GM12873 (cell line): ENCODE measurements around the gene PRPF38A.

ENCODE experiments used
- TF ChIP-seq, protein P1 (sequence below): IDR thresholded peaks from 2 replicates; pipeline ENCODE4 v1.5.1; 2012; ENCODE audit warnings: low read depth, mild to moderate bottlenecking, moderate library complexity, low read length, control low read depth; ENCODE audit not compliant: insufficient read depth; ENCODE audit errors: missing control alignments

Gene PRPF38A

DNA sequence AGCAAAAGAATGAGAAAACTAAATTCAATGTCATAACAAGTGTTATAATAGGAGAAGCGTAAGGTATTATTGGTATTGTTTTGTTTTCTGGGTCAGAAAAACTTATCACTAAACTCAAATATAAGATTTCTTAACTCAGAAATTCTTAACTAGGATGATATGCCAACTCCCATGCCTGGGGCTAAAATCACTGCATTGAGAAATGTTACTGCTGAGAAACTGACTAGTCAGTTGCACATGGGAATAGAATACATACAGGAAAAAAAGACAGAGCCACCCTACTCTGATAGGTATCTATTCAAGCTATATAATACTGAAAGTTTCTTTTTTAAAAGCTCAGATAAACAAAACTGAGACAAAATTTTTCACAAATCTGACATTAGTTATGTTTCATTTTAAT, 56.3 kb downstream of the PRPF38A start:
- TF ChIP-seq, protein P1, sequence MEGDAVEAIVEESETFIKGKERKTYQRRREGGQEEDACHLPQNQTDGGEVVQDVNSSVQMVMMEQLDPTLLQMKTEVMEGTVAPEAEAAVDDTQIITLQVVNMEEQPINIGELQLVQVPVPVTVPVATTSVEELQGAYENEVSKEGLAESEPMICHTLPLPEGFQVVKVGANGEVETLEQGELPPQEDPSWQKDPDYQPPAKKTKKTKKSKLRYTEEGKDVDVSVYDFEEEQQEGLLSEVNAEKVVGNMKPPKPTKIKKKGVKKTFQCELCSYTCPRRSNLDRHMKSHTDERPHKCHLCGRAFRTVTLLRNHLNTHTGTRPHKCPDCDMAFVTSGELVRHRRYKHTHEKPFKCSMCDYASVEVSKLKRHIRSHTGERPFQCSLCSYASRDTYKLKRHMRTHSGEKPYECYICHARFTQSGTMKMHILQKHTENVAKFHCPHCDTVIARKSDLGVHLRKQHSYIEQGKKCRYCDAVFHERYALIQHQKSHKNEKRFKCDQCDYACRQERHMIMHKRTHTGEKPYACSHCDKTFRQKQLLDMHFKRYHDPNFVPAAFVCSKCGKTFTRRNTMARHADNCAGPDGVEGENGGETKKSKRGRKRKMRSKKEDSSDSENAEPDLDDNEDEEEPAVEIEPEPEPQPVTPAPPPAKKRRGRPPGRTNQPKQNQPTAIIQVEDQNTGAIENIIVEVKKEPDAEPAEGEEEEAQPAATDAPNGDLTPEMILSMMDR = no peak

DNA sequence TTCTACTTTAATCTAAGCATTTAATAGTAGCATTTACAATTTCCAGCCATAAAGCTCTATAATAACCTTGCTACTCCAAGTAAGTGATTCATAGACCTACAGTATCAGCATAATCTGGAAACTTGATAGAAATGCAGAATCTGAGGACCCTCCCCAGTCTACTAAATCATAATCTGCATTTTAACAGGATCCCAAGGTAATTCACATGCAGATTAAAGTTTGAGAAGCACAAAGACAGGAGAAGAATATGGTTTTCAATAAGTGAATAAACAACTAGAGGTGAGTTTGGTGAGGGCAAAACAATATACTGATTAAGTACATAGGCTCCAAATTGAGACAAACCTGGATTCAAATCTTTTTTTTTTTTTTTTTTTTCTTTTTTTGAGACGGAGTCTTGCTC, 57.4 kb downstream of the PRPF38A start:
- TF ChIP-seq, protein P1 = no peak

DNA sequence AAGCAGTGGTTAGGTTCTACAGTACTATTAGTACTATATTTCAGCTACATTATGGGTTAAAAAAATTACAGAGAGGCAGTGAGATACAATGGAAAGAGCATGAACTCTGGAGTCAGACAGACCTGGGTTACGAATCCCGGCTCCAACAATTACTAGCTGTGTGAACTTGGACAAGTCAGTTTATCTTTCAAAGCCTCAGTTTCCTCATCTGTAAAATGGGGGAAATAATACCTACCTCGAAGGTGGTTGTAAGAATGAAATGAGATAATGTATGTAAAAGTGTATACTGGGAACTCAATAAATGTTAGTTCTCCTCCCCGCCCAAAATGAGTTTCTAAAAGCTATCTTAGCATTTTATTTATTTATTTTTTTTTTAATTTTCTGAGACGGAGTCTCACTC, 59.5 kb downstream of the PRPF38A start:
- TF ChIP-seq, protein P1 = no peak

DNA sequence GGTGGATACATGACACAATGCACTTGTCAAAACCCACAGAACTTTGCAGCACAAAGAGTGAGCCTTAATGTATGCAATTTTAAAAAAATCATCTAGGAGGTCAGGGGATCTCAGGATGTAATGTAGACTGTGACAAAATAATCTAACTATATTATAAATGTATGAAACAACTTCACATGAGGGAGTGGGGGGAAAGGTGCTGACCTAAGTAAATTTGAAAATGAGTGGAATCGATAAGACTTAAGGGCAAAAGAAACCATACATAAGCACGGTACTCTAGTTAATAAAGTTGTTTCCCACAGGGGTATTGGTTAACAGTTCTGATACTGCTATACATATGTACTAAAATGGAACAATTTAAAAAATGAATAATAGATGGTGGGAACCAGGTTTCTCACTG, 64.7 kb downstream of the PRPF38A start:
- TF ChIP-seq, protein P1 = no peak
